A204.1 (cell line): ENCODE data around the gene ADAMTSL1.

Source experiments
- FAIRE-seq: peaks from 2 replicates; lab custom pipeline; 2012; peaks lifted over from hg19 to GRCh38; lab: Jason Lieb, UNC

ADAMTSL1 gene, protein sequence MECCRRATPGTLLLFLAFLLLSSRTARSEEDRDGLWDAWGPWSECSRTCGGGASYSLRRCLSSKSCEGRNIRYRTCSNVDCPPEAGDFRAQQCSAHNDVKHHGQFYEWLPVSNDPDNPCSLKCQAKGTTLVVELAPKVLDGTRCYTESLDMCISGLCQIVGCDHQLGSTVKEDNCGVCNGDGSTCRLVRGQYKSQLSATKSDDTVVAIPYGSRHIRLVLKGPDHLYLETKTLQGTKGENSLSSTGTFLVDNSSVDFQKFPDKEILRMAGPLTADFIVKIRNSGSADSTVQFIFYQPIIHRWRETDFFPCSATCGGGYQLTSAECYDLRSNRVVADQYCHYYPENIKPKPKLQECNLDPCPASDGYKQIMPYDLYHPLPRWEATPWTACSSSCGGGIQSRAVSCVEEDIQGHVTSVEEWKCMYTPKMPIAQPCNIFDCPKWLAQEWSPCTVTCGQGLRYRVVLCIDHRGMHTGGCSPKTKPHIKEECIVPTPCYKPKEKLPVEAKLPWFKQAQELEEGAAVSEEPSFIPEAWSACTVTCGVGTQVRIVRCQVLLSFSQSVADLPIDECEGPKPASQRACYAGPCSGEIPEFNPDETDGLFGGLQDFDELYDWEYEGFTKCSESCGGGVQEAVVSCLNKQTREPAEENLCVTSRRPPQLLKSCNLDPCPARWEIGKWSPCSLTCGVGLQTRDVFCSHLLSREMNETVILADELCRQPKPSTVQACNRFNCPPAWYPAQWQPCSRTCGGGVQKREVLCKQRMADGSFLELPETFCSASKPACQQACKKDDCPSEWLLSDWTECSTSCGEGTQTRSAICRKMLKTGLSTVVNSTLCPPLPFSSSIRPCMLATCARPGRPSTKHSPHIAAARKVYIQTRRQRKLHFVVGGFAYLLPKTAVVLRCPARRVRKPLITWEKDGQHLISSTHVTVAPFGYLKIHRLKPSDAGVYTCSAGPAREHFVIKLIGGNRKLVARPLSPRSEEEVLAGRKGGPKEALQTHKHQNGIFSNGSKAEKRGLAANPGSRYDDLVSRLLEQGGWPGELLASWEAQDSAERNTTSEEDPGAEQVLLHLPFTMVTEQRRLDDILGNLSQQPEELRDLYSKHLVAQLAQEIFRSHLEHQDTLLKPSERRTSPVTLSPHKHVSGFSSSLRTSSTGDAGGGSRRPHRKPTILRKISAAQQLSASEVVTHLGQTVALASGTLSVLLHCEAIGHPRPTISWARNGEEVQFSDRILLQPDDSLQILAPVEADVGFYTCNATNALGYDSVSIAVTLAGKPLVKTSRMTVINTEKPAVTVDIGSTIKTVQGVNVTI (N-terminal part only)

DNA sequence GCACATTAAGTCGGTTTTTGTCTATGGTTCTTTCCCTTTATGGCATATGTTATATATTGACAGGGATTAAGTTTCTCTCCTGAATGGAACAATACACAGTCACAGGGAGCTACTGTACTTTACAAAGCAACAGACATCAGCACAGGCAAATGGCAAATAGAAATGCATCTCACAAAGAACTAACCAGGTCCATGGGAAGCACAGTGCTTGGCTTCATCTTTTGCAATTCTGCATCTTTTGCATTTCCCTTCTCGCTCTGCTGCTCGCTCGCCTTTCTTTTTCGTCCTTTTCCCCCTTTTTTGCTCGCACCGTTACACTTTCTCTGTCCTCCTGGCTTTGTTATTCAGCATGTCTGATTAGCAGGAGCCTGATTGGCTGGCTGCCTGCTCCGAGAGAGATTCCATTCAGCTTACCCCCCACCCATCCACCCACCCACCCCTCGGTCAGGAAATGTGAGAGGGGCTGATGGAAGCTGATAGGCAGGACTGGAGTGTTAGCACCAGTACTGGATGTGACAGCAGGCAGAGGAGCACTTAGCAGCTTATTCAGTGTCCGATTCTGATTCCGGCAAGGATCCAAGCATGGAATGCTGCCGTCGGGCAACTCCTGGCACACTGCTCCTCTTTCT, at the start of gene ADAMTSL1:
ADAMTSL1 (plus strand) TSS at position 502 of the 628 bp plus-strand sequence; CDS start at position 582, 80 bp downstream.
- no peak for FAIRE-seq

DNA sequence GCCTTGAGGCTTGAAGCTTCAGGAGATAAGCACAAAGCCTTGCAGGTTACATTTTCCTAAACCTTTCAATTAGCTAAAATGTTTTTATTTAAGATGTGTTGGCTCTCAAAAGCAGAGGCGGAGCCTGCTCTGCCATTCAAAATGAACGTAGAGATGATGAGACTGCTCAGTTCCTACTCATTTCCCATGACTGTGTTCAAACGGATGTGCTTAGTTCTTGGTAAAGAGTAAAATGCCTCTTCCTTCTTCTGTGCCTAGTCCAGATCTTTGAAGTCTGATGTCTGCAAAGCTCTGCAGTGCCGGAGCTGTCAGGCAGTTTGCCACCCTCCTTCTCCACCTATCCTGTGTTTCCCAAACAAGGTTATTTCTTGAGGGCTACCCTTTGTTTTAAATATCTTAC, 46.3 kb upstream of the ADAMTSL1 start:
- no peak for FAIRE-seq

DNA sequence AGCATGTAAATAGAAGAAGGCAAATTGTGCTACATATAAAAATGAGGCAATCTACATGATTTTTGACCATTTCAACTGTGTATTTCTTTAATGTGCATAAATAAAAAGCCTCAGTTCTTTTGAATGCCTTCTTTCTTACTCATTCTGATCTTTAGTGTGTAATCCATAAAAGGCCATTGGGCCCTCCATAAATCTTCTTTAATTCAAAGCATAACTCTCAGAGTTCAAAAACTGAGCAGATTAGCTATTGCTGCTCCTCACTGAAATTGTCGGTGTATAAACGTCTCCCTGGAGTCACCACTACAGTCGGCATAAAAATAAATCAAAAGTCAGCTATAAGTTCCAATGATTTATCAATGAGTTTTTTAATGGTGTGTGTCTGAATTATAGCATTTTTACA, 45.3 kb upstream of the ADAMTSL1 start:
- no peak for FAIRE-seq

DNA sequence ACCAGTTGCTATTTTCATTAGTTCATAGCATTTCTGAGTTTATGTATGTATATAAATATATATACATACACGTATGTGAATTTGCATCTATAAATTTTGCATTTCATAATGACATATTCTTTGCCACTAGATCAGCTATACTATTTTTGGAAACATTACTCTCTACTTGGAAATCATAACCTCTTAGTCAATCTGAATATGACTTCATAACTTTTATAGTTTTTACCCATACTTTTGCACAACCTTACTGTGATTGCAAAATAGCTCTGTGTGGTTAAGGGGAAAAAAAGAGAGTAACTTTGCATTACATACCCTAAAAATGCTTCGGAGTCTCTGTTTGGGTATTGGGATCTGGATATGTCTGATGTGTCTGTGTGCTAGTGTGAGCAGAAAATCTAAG, 44.9 kb upstream of the ADAMTSL1 start:
- FAIRE-seq: no peak

DNA sequence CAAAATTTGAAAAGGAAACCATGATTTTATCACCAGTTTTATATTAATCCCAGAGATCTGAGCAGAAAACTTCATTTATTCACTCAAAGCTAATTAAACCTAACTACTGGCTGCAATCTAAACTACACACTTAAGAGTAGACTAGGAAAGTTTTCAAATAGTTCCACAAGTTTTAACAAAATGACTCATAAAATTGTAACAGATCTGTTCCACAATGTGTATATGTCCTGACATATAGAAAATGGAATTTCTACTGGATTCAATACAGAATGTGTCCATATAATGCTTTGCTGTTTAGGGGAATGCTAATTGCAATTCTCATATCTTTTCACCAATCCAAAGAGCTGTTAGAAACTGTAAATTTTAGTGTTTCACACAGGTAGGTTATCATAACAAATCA, 40.3 kb upstream of the ADAMTSL1 start:
- no peak for FAIRE-seq

DNA sequence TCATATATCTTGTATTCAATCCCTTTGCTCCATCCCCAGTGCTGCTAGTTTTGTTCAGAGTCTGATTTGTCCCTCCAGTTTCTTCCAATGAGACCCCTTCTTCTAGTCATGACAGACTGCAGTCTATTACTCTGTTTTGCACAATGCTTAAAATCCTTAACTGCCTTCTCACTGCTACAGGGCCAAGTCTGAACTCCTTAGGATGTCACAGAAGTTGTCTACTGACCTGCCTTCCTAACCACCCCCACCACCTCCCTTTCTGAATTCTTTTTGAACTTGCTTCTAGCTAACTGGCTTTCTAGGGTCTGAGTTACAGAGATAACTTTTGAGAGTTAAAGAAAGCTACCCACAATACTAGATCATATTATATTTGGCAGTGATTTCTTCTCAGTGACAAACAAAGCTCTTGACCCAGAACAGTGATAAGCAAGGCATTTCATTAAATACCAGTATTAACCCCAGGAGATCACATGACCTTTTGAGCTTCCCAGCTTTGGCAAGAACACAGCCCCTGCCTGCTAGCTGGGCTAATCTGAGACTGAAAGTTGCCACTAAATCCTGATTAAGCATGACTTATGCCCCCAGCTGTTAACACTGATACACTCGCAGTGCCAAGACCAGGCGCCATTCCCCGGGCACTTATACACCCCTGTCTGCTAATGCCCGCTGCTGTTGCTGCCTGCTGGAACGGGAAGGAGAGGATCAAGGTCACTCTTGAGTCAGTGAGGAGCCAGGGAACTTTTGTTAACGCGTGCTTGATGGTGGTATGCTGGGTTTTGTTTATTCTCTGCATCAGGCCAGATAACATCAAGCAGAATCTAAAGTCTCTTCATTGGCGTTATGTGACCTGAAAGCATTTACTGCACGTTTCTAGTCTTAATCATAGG, 36.4 kb upstream of the ADAMTSL1 start:
- FAIRE-seq: no peak

DNA sequence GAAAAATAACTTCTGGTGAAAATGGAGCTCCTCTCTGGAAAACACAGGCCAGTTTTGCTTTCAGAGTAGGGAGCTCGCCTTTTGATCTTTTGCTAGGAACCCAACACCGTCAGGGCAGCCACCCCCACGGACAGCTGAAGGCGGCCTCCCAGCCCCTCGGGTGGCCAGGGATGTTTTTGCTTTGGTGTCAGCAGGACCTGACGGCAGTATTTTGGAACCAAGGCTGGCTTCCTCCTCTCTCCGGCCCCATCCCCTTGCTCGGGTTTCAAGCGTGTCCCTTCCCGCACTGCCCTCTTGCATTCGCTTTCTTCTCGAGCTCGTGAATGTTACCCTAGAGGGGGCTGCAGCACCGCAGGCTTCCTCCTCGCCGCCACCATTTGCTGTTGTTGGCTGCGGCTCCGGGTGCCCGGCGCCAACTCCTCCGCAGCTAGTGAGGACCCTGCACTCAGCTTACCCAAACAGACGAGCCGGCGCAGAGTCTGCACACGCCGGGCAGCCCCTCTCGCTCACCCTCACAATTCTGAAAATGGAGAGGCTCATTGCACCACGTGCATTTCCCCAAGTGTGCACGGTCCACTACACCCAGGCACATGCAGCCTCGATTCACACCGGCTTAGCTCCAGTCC, 35.5 kb upstream of the ADAMTSL1 start:
- no peak for FAIRE-seq

DNA sequence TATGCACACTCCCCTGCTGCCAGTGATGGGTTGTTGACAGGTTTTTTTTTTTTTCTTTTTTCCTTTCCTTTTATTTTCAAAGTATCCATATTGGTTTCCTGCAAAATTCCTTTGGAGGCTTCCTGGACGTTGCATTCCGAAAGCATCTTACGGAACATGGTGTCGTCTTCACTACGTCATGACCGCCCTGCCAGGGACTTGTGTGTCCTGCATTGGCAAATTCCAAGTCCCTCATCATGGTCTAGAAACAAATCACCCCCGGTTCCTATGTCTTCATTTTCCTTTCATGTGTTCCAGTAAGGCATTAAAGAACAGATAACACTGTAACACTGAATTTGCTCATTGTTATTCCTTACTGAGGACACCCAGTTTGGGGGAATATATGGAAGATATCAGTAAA, 35.0 kb upstream of the ADAMTSL1 start:
- no peak for FAIRE-seq

DNA sequence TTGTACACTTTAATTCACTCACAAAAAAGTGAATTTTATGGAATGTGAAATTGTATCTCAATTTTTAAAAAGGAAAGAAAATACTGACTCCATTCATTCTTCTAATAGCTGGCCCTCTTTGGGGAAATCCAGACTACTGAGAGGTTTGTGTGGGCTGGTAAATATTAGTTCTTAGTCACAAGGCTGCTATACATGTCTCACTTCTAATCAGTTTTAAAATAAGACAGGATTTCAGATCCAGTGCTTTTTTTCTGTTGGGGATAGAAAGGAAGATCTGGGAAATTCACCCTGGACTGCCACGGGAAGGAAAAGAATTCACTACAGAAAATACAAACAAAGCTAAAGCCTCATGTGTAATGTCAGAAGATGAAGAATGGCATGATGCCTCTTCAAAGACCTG, 32.7 kb upstream of the ADAMTSL1 start:
- no peak for FAIRE-seq

DNA sequence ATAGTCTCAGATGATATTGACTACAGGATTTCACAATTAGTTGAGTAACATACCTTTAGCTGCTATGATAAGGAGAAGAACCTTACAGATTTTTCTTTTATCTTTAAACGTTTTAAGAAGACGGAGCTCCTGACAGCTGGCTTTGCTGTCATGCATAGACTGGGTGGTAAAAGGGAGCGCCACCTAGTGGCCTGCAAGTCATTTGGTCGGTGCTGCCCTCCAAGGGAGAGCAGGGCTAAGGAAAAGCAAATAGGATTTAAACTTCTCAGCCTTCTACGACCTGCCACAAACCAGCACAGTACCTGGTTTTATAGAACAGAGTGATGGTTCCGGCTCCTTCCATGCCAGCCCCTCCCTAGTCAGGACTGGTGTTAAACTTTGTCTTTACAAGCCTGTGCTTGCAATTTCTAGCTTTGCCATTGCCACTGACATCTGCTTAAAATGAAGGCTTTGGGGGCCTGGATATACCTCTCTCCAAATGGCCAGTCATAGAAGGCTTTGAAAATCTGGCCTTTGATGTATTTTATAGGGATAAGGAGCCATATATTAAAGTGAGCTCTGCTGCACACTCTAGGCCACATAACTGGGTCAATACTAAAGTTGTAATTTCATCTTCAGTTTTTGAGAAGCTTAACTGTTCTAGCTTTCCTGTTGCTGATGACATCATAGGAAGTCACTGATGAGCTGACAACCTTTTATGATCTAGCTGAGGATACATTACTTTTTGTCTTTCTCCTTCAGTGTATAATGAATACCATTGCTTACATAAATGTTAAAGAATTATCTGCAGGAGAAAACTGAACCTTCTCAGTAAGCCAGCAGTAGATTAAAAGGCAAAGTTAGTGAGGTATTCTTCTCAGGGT, 31.1 kb upstream of the ADAMTSL1 start:
- FAIRE-seq: no peak

DNA sequence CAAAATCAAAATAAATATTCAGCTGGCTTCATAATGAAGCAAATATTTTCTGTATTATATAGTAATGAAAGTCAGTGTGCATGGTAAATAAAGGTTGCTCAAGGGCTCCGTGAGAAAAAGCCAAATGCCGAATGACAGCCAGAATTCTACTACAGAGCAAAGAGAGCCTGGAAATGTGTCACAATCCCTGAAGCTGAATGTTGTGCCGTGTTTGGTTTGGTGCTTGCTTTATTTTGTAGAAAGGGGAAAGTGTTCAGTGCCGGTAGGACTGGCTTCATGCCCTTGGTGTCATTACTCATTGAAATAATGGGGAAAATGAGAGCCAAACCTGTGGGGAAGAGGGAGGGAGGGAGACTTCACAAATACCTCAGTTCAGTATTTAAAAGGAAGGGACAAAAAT, 26.8 kb upstream of the ADAMTSL1 start:
- no peak for FAIRE-seq

DNA sequence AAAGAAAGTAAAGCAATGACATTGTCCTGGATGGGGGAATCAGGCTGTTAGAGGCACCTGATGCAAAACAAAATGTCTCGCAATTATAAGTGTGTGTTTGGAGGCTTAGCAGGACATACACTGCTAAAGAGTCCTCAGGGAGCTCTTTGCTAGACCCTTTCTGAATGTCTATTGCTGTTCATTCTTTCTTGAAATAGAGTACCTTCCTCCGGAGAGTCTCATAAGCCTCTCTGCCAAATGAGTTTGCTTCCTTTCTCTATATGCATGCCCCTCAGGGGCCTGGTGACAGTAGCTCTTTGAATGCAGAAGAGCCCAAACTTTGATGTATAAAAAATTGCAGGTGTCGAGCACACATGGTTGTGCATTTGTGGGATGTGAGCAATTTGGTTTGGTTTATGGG, 26.4 kb upstream of the ADAMTSL1 start:
- no peak for FAIRE-seq

DNA sequence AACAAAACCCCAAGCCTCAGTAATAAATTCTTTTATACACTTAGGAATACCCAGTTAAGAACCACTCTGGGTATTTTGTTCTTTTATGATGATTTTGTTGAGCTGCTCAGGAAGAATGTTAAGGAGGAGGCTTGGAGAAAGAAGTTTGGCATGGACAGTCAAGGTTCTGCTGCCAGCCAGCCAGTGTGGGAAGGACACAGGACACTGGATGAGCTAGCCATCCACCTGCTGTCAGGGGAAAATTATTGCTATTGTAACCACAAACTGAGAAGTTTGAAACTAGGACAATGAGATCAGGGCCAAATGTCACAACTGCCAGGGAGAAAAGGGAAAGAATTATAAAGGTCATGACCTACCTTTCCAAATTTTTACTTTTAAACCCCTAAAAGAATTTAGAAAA, 25.9 kb upstream of the ADAMTSL1 start:
- FAIRE-seq: no peak

DNA sequence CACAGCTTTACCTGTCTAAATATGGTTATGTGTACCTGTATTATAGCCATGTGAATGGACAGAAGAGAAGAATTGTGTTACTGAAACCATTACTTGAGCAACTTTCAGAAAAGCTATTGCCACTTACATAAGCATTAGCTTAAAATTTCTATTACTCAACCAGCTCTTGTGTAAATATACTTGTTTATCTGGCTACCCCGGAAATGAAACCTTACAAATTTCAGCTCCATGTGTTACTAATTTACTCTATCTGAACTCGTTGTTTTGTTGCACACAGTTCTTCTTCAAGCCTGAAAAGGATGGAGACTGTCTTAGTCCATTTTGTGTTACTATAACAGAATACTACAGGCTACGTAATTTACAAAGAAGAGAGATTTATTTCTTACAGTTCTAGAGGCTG, 22.5 kb upstream of the ADAMTSL1 start:
- no peak for FAIRE-seq

DNA sequence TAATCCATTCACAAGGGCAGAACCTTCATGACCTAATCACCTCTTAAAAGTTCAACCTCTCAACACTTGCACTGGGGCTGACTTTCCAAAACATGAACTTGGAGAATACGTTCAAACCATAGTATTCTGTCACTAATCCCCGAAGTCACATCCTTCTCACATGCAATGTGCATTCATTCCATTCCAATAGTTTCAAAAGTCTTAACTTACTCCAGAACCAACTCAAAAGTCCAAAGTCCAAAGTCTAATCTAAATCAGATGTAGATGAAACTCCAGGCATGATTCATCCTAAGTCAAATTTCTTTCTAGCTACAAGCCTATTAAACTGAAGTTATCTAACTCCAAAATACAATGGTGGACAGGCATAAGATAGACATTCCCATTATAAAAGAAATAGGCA, 21.7 kb upstream of the ADAMTSL1 start:
- FAIRE-seq: no peak

DNA sequence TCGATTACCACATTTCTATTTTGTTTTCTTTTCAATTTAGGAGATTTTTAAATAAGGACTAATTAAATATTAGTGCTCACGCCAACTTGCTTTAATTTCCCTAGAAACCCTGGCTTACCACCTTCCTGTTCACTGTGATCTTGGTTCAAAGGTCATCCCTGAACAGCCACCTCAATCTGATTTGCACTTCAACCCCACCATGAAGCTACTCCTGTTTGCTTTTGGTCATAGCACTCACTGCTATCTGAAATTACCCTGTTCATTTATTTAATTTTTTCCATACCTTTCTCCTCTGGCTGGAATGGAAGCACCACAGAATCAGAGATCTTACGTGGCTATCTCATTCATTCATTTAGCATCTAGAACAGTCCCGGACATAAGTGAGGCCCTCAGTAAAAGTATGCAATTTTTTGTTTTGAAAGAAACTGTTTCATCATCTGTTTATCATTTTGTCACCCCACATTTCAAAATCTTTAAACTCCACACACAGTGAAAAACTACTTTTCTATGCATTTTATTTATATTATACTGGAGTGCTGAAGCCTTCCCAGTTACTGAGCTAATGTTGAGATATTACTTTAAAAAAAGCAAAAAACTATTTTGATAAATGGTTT, 17.2 kb upstream of the ADAMTSL1 start:
- FAIRE-seq: no peak

DNA sequence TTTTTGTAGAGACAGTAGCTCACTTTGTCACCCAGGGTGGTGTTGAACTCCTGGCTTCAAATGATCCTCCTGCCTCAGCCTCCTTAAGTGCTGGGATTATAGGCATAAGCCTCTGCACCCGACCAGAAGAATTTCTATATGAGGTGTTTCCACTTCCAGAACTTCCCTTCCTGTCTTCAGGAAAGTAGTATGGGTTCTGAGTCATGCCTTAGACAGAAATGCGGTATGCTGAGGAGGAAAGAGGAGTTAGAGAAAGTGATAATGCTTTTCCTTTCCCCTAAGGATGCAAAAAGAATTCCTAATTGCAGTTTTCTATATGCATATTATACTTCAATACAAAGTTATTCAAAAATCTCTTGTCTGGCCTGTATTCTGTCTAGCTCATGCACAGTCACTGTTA, 16.4 kb upstream of the ADAMTSL1 start:
- no peak for FAIRE-seq

DNA sequence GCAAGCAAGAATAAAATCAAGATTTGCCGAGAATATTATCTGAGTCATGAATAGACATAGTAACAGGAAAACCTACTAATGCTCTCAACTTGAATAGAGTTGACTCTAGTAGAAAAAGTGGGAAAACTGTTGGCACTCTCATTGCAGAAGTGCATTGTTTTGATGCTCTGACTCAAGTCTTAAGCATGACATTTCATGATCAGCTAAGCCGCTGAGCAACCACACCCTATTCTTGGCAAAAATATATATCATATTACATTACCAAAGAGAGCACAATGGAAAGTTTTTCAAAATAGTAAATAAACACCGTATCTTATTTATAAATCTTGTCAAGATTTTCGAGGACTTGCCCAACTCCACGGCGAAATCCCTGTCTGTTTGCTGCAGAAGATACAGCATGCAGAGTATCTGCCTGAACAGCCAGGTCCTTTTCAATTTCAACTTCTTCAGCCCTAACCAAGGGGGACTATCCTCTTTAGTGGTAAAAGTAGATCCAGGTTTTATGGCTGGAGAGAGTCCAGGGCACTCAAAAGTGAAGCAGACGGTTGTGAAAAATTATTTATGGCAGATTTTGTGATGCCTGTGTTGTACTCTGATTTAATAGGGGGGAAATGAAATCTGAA, 13.9 kb upstream of the ADAMTSL1 start:
- no peak for FAIRE-seq

DNA sequence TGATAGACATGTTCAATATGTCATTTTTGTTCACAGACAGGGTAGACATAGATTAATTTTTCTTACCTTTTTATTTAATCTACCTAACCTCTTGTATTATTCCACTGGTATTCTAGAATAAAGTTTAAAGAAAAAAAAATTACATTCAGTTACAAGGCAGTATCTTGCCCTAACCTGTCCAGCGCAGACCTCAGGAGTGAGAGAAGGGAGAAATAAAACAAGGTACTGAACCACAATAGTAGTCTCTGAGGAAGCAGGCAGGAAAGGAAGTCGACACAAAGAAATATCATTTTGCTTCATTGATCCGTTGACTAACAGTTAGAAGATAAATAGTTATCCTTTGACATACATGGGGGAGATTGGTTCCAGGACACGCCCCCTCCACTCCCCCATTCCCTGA, 12.5 kb upstream of the ADAMTSL1 start:
- no peak for FAIRE-seq
